Fibroblast of lung (primary cell): ENCODE results near the gene TOGARAM2. TPM values are rescaled to one million over a fixed set of nuclear protein-coding genes. Genes with fewer than 3 reads are reported as not detected.

Source experiments
- DNase-seq, 2 donors: peaks; one replicate each; pipeline versions ENCODE4 v3.0.0 to v3.0.0-alpha.2; 2010; ENCODE audit warnings: low read depth in 2 of 2
- H2AFZ ChIP-seq: 2 replicates; pipeline ENCODE4 v1.5.1; 2012; ENCODE audit warnings: low read length, control low read depth, inconsistent platforms
- H3K27ac ChIP-seq: 2 replicates; pipeline ENCODE4 v1.5.1; 2011; ENCODE audit warnings: low read length, control low read depth; ENCODE audit not compliant: insufficient read depth
- H3K27me3 ChIP-seq: 2 replicates; pipeline ENCODE4 v1.5.1; 2011; ENCODE audit warnings: mild to moderate bottlenecking, low read length; ENCODE audit not compliant: control insufficient read depth, insufficient read depth
- H3K36me3 ChIP-seq: 2 replicates; pipeline ENCODE4 v1.5.1; 2011; ENCODE audit warnings: low read length; ENCODE audit not compliant: control insufficient read depth, insufficient read depth
- H3K4me1 ChIP-seq: 2 replicates; pipeline ENCODE4 v1.5.1; 2011; ENCODE audit warnings: low read length; ENCODE audit not compliant: control insufficient read depth, insufficient read depth; ENCODE audit errors: extremely low read depth
- H3K4me2 ChIP-seq: 2 replicates; pipeline ENCODE4 v1.5.1; 2011; ENCODE audit warnings: low read length, control low read depth; ENCODE audit not compliant: insufficient read depth; ENCODE audit errors: extremely low read depth
- H3K4me3 ChIP-seq, 4 experiments: fragments of 200-600 bp in 1 of 4; sonication (generic) in 1 of 4; replicated peaks in 1 of 4; 2 replicates each; pipeline ENCODE4 v1.5.1; 2011 to 2016; ENCODE audit warnings: low read length in 4 of 4, low read depth in 3 of 4, mild to moderate bottlenecking in 3 of 4, control low read depth in 2 of 4, inconsistent platforms in 1 of 4, mixed read lengths in 1 of 4; ENCODE audit not compliant: insufficient read depth in 1 of 4; ENCODE audit errors: control extremely low read depth in 1 of 4
- H3K79me2 ChIP-seq: 2 replicates; pipeline ENCODE4 v1.5.1; 2012; ENCODE audit warnings: mild to moderate bottlenecking, low read length, inconsistent platforms; ENCODE audit not compliant: control insufficient read depth, insufficient read depth
- H3K9ac ChIP-seq: 2 replicates; pipeline ENCODE4 v1.5.1; 2011; ENCODE audit warnings: mild to moderate bottlenecking, low read length, control low read depth; ENCODE audit not compliant: insufficient read depth
- H3K9me3 ChIP-seq: 2 replicates; pipeline ENCODE4 v1.5.1; 2012; ENCODE audit warnings: low read depth, low read length; ENCODE audit not compliant: control insufficient read depth, insufficient read depth
- H4K20me1 ChIP-seq: 2 replicates; pipeline ENCODE4 v1.5.1; 2011; ENCODE audit warnings: low read length; ENCODE audit not compliant: control insufficient read depth, insufficient read depth; ENCODE audit errors: extremely low read depth
- EZH2 ChIP-seq: IDR thresholded peaks from 2 replicates; pipeline ENCODE4 v1.5.1; 2012; ENCODE audit warnings: low read length, control low read depth, mild to moderate bottlenecking; ENCODE audit errors: missing control alignments
- polyA plus RNA-seq, 2 donors: library from polyadenylated mRNA; depleted of rRNA in 1 of 2; stranded (reverse) in 1 of 2; unstranded in 1 of 2; fragments of >200 nt; gene quantifications; 2 replicates each; pipeline ENCODE4 v1.2.1, GENCODE V29; 2011 to 2012; ENCODE audit warnings: missing spikeins in 1 of 2
- total RNA-seq: library from RNA; depleted of rRNA; stranded (reverse); fragments of >200 nt; gene quantifications from 2 replicates; pipeline ENCODE4 v1.2.1, GENCODE V29; 2014
- TF ChIP-seq, protein P1 (sequence below), 2 donors: IDR thresholded peaks in 1 of 2; conservative IDR thresholded peaks in 1 of 2; 1 replicate in 1 of 2; 2 replicates in 1 of 2; pipeline ENCODE4 v1.5.1; 2011 to 2012; ENCODE audit warnings: low read length in 2 of 2, control low read depth in 1 of 2, inconsistent platforms in 1 of 2, low read depth in 1 of 2, mild to moderate bottlenecking in 1 of 2

TOGARAM2 gene
- total and polyA plus RNA-seq, 2 donors (not counting 1 experiment from before 2014, with no cell fraction given) = 0.15 to 0.33 TPM

DNA sequence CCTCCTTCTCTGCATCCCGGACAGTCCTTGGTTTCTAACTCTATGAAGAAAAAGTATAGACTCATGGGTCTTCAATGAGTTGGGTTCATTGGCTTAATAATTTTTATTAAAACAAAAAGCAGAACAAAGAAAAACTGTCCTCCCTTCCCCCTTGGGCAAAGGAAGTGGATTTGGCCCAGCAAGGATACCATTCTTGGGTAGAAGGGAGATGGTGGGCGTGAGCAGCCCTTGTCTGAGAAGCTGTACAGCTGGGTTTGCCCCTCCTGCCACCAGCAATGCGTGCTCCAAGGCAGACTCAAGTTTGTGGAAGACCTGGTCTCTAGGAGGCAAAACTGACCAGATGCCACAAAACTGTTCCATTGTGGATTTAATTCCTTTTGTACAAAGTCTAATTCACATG is 80.5 kb downstream of the TOGARAM2 start:
- H3K27ac ChIP-seq = no peak overlapping the region
- no peak for TF ChIP-seq EZH2
- TF ChIP-seq, protein P1, sequence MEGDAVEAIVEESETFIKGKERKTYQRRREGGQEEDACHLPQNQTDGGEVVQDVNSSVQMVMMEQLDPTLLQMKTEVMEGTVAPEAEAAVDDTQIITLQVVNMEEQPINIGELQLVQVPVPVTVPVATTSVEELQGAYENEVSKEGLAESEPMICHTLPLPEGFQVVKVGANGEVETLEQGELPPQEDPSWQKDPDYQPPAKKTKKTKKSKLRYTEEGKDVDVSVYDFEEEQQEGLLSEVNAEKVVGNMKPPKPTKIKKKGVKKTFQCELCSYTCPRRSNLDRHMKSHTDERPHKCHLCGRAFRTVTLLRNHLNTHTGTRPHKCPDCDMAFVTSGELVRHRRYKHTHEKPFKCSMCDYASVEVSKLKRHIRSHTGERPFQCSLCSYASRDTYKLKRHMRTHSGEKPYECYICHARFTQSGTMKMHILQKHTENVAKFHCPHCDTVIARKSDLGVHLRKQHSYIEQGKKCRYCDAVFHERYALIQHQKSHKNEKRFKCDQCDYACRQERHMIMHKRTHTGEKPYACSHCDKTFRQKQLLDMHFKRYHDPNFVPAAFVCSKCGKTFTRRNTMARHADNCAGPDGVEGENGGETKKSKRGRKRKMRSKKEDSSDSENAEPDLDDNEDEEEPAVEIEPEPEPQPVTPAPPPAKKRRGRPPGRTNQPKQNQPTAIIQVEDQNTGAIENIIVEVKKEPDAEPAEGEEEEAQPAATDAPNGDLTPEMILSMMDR (conservative IDR thresholded peaks at IDR 0.05 in 1 of 2, IDR thresholded peaks at IDR 0.05 in 1 of 2; ENCODE audit: low read depth in 1 of 2, low read length in 2 of 2) = no peak
- no peaks in the 10 kb centered on the region for H3K36me3 ChIP-seq
- no peak overlapping the region for H3K4me3 ChIP-seq
- H4K20me1 ChIP-seq = no peaks in the 10 kb centered on the region
- peaks cover 5% of the 10 kb centered on the region for H3K27me3 ChIP-seq
- no peak overlapping the region for H2AFZ ChIP-seq
- no peak overlapping the region for H3K4me2 ChIP-seq
- H3K9me3 ChIP-seq = no peaks in the 10 kb centered on the region
- no peak overlapping the region for H3K9ac ChIP-seq
- no peak for DNase-seq
- H3K79me2 ChIP-seq = no peaks in the 10 kb centered on the region
- H3K4me1 ChIP-seq = no peaks in the 10 kb centered on the region

GRCh38 chr2:29062371-29062770 is 81.3 kb downstream of the TOGARAM2 start:
- no peaks in the 10 kb centered on the region for H3K4me1 ChIP-seq
- H4K20me1 ChIP-seq = no peaks in the 10 kb centered on the region
- no peaks in the 10 kb centered on the region for H3K9me3 ChIP-seq
- no peaks in the 10 kb centered on the region for H3K36me3 ChIP-seq
- TF ChIP-seq EZH2 = no peak
- no peak overlapping the region for H3K4me3 ChIP-seq
- no peaks in the 10 kb centered on the region for H3K79me2 ChIP-seq
- no peak for DNase-seq
- no peak overlapping the region for H3K4me2 ChIP-seq
- H2AFZ ChIP-seq = no peak overlapping the region
- H3K27me3 ChIP-seq = peaks cover 5% of the 10 kb centered on the region
- H3K9ac ChIP-seq = no peak overlapping the region
- H3K27ac ChIP-seq = no peak overlapping the region

DNA sequence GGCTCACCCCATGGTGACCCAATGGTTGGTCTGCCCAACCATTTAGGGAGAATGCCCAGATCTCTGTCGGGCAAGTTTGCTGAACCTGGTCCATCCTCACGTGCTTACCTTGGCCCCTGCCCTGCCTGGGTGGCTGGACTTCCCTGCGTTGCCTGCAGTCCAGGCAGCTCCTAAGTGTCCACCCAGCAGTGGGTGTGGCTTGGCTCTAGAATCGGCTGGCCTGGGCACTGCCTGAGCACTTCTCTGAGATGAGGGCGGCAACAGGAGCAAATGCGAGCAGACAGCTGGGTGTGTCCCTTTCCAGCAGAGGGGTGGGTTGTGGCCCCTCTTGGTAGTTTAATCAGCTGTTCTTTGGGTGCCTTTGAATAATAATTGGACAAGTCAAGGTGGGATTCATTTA is 82.0 kb downstream of the TOGARAM2 start:
- Histone ChIP-seq H3K9me3 (no peaks in the 10 kb centered on the region), H3K27me3 (peaks cover 3% of the 10 kb centered on the region), H3K4me3 (no peak overlapping the region), H3K36me3 (no peaks in the 10 kb centered on the region), H3K4me1 (no peaks in the 10 kb centered on the region), H3K4me2 (peak overlapping the region; percentile 79), H3K9ac (no peak overlapping the region), H4K20me1 (no peaks in the 10 kb centered on the region), H3K79me2 (no peaks in the 10 kb centered on the region), H3K27ac (no peak overlapping the region), H2AFZ (no peak overlapping the region)
- TF ChIP-seq, protein P1 (conservative IDR thresholded peaks at IDR 0.05 in 1 of 2, IDR thresholded peaks at IDR 0.05 in 1 of 2; ENCODE audit: low read depth in 1 of 2, low read length in 2 of 2) = no peak
- no peak for TF ChIP-seq EZH2
- DNase-seq = no peak
